ENCODE results near the gene TNNC2.
"Not testable (repeated sequence)": the region's sequence is repeated elsewhere in the genome, so short reads cannot be mapped to it uniquely, and the experiment has no call there.

TNNC2 gene

GRCh38 chr20:45827030-45827652, at the start of gene TNNC2:
Gene TNNC2, minus strand, starts transcription at chr20:45827312. Its CDS starts 64 bp downstream, at chr20:45827248.
- ChIA-PET CTCF (interaction anchor here (1.4 to 1.6 kb wide), 2 partner anchors 15 to 22 kb away, joined by 3 to 5 read pairs; no protein-coding TSS in a partner anchor), POLR2A (interaction anchor here (0.5 to 0.7 kb wide), 2 partner anchors 57 to 136 kb away, joined by 3 to 5 read pairs; no protein-coding TSS in a partner anchor)
- no peak for TF ChIP-seq CTCF (IDR thresholded peaks at IDR 0.05; ENCODE audit: control extremely low read depth, extremely low read depth, low read depth, missing control alignments)
- no peak for DNase-seq (ENCODE audit: extremely low spot score)

GRCh38 chr20:45874576-45874975, 47.5 kb upstream of the TNNC2 start:
- TF ChIP-seq CTCF (IDR thresholded peaks at IDR 0.05; ENCODE audit: control extremely low read depth, extremely low read depth, low read depth, missing control alignments): no peak
- CTCF ChIA-PET: interaction anchor here (1.0 to 1.2 kb wide), 2 partner anchors 16 to 113 kb away, joined by 3 read pairs; partner anchors contain the start of genes CTSA and NEURL2
- POLR2A ChIA-PET: no interaction called here
- DNase-seq (ENCODE audit: extremely low spot score): no peak

- CTCF ChIA-PET: interaction anchor here (1.0 kb wide), 1 partner anchor 113 kb away, joined by 3 read pairs; no protein-coding TSS in a partner anchor
- DNase-seq (ENCODE audit: extremely low spot score); POLR2A ChIA-PET: not testable (repeated sequence)
Measured at GRCh38 chr20:45874104-45874481, 47.0 kb upstream of the TNNC2 start.

GRCh38 chr20:45873409-45874103, 46.4 kb upstream of the TNNC2 start:
- ChIA-PET POLR2A (no interaction called here), CTCF (interaction anchor here (1.0 kb wide), 3 partner anchors 10 to 114 kb away, joined by 3 read pairs; no protein-coding TSS in a partner anchor)
- no peak for DNase-seq (ENCODE audit: extremely low spot score)
- TF ChIP-seq CTCF (IDR thresholded peaks at IDR 0.05; ENCODE audit: control extremely low read depth, extremely low read depth, low read depth, missing control alignments): no peak

GRCh38 chr20:45872626-45873025, 45.5 kb upstream of the TNNC2 start:
- DNase-seq (ENCODE audit: extremely low spot score): no peak
- no peak for TF ChIP-seq CTCF (IDR thresholded peaks at IDR 0.05; ENCODE audit: control extremely low read depth, extremely low read depth, low read depth, missing control alignments)

GRCh38 chr20:45867819-45868176, 40.7 kb upstream of the TNNC2 start:
- ChIA-PET POLR2A (no interaction called here), CTCF (interaction anchor here (1.6 to 2.4 kb wide), 3 partner anchors 16 to 102 kb away, joined by 3 to 6 read pairs (median 4); no protein-coding TSS in a partner anchor)
- DNase-seq (ENCODE audit: extremely low spot score): no peak
- no peak for TF ChIP-seq CTCF (IDR thresholded peaks at IDR 0.05; ENCODE audit: control extremely low read depth, extremely low read depth, low read depth, missing control alignments)

More at GRCh38 chr20:45872626-45873025, 45.5 kb upstream of the TNNC2 start:
- POLR2A ChIA-PET: no interaction called here
- CTCF ChIA-PET: interaction anchor here (0.6 to 1.4 kb wide), 3 partner anchors 8 to 97 kb away, joined by 3 to 4 read pairs (median 3); no protein-coding TSS in a partner anchor
